ENCODE measurements around the gene MFSD11.

DNA sequence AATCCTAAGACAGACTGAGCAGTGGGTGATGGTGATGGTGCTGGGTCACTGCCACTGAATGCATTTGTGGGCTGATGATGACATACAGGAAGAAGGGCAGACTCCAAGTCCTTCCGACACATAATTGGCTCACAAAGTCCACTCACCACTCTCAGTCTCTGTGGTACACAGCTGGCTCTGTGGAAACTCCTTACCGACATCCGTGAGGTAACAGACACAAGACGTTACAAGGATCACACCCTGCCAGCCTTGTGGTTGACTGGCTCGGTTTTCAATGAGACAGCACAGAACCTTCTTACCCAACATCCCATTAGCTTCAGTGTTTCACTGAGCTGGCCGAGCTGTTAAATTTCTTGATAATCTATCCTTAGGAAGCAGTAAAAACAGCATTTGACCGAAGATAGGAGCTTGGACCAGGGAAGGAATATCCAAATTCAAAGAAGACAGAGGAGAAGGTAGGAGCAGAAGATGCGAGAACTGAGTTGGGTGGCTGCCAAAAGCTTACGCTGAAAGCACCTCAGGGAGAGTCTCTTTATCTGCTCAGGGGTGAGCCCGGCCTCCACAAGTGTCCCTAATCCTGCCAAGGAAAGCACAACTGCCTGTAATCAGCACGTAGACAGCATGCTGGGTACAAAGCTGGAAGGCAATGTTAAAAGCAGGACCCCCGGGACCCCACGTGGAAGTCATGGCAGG lies 21.6 kb upstream of the MFSD11 start:
- TF ChIP-seq YY1 (IDR thresholded peaks at IDR 0.05; ENCODE audit: low read depth, low read length) (no peak), RAD21 (IDR thresholded peaks at IDR 0.05 in 1 of 2, conservative IDR thresholded peaks at IDR 0.05 in 1 of 2; ENCODE audit: low read depth in 2 of 2, low read length in 2 of 2) (no peak), SIX5 (IDR thresholded peaks at IDR 0.05; ENCODE audit: low read depth, low read length) (no peak), EZH2 (IDR thresholded peaks at IDR 0.05; ENCODE audit: low read depth, low read length, severe bottlenecking) (no peak), POLR2AphosphoS5 (IDR thresholded peaks at IDR 0.05; ENCODE audit: low read depth, low read length) (no peak), ASH2L (IDR thresholded peaks at IDR 0.05; ENCODE audit: low read length) (no peak), ZNF274 (IDR thresholded peaks at IDR 0.05; ENCODE audit: borderline replicate concordance, extremely low read depth, low read length) (no peak), TAF1 (IDR thresholded peaks at IDR 0.05; ENCODE audit: low read depth, low read length) (no peak)
- TF ChIP-seq, protein P1, sequence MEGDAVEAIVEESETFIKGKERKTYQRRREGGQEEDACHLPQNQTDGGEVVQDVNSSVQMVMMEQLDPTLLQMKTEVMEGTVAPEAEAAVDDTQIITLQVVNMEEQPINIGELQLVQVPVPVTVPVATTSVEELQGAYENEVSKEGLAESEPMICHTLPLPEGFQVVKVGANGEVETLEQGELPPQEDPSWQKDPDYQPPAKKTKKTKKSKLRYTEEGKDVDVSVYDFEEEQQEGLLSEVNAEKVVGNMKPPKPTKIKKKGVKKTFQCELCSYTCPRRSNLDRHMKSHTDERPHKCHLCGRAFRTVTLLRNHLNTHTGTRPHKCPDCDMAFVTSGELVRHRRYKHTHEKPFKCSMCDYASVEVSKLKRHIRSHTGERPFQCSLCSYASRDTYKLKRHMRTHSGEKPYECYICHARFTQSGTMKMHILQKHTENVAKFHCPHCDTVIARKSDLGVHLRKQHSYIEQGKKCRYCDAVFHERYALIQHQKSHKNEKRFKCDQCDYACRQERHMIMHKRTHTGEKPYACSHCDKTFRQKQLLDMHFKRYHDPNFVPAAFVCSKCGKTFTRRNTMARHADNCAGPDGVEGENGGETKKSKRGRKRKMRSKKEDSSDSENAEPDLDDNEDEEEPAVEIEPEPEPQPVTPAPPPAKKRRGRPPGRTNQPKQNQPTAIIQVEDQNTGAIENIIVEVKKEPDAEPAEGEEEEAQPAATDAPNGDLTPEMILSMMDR (IDR thresholded peaks at IDR 0.05; ENCODE audit: control extremely low read depth in 1 of 3, insufficient read depth in 1 of 3, low read depth in 1 of 3, low read length in 3 of 3) = no peak
